ENCODE data around the gene MSRB1.

MSRB1 gene

GRCh38 chr16:1929578-1930337 lies 13.2 kb downstream of the MSRB1 start:
- no peaks in the 10 kb centered on the region for H3K36me3 ChIP-seq (ENCODE audit: insufficient read depth, low read length)
- no peaks in the 10 kb centered on the region for H3K9me3 ChIP-seq (ENCODE audit: insufficient read depth, low read depth, low read length)
- TF ChIP-seq EZH2phosphoT487 (IDR thresholded peaks at IDR 0.05; ENCODE audit: borderline replicate concordance) (no peak), CTCF (conservative IDR thresholded peaks at IDR 0.05; ENCODE audit: low read length) (peak; percentile 58)
- peak overlapping the region; percentile 72 for H3K9ac ChIP-seq (ENCODE audit: low read depth, low read length, poor library complexity, severe bottlenecking)
- H3K4me3 ChIP-seq (ENCODE audit: low read length, poor library complexity, severe bottlenecking): peak overlapping the region; percentile 73
- no peaks in the 10 kb centered on the region for H3K9me2 ChIP-seq (replicated peaks; ENCODE audit: low read depth, low read length)
- peak overlapping the region; percentile 68 for H3K4me2 ChIP-seq (ENCODE audit: low read depth, low read length, poor library complexity, severe bottlenecking)
- H3K79me2 ChIP-seq (ENCODE audit: insufficient read depth, low read length): no peaks in the 10 kb centered on the region
- H4K20me1 ChIP-seq (ENCODE audit: insufficient read depth, low read length, poor library complexity, severe bottlenecking): no peaks in the 10 kb centered on the region
- H2AFZ ChIP-seq (ENCODE audit: low read length): peak overlapping the region; percentile 94
- H3K27me3 ChIP-seq (ENCODE audit: insufficient read depth, low read length, poor library complexity, severe bottlenecking): no peaks in the 10 kb centered on the region
- H3K4me1 ChIP-seq (ENCODE audit: insufficient read depth, low read length, poor library complexity, severe bottlenecking): no peaks in the 10 kb centered on the region
- no peaks in the 10 kb centered on the region for H3F3A ChIP-seq (ENCODE audit: low read depth)

GRCh38 chr16:1929105-1929504 lies 13.9 kb downstream of the MSRB1 start:
- H3K9me2 ChIP-seq (replicated peaks; ENCODE audit: low read depth, low read length): no peaks in the 10 kb centered on the region
- H3K4me1 ChIP-seq (ENCODE audit: insufficient read depth, low read length, poor library complexity, severe bottlenecking): no peaks in the 10 kb centered on the region
- no peaks in the 10 kb centered on the region for H3K36me3 ChIP-seq (ENCODE audit: insufficient read depth, low read length)
- no peaks in the 10 kb centered on the region for H3K9me3 ChIP-seq (ENCODE audit: insufficient read depth, low read depth, low read length)
- peak overlapping the region; percentile 72 for H3K9ac ChIP-seq (ENCODE audit: low read depth, low read length, poor library complexity, severe bottlenecking)
- H3K4me3 ChIP-seq (ENCODE audit: low read length, poor library complexity, severe bottlenecking): peak overlapping the region; percentile 73
- H3K27me3 ChIP-seq (ENCODE audit: insufficient read depth, low read length, poor library complexity, severe bottlenecking): no peaks in the 10 kb centered on the region
- peak overlapping the region; percentile 68 for H3K4me2 ChIP-seq (ENCODE audit: low read depth, low read length, poor library complexity, severe bottlenecking)
- TF ChIP-seq EZH2phosphoT487 (IDR thresholded peaks at IDR 0.05; ENCODE audit: borderline replicate concordance) (no peak), CTCF (conservative IDR thresholded peaks at IDR 0.05; ENCODE audit: low read length) (no peak)
- H2AFZ ChIP-seq (ENCODE audit: low read length): peak overlapping the region; percentile 94
- H3F3A ChIP-seq (ENCODE audit: low read depth): no peaks in the 10 kb centered on the region
- no peaks in the 10 kb centered on the region for H4K20me1 ChIP-seq (ENCODE audit: insufficient read depth, low read length, poor library complexity, severe bottlenecking)
- H3K79me2 ChIP-seq (ENCODE audit: insufficient read depth, low read length): no peaks in the 10 kb centered on the region

GRCh38 chr16:1926271-1926670 lies 16.7 kb downstream of the MSRB1 start:
- Histone ChIP-seq H3K4me2 (ENCODE audit: low read depth, low read length, poor library complexity, severe bottlenecking) (no peak overlapping the region), H3K36me3 (ENCODE audit: insufficient read depth, low read length) (no peaks in the 10 kb centered on the region), H2AFZ (ENCODE audit: low read length) (no peak overlapping the region), H3K4me3 (ENCODE audit: low read length, poor library complexity, severe bottlenecking) (no peak overlapping the region), H3K9ac (ENCODE audit: low read depth, low read length, poor library complexity, severe bottlenecking) (no peak overlapping the region), H3K79me2 (ENCODE audit: insufficient read depth, low read length) (no peaks in the 10 kb centered on the region), H4K20me1 (ENCODE audit: insufficient read depth, low read length, poor library complexity, severe bottlenecking) (no peaks in the 10 kb centered on the region), H3F3A (ENCODE audit: low read depth) (no peaks in the 10 kb centered on the region), H3K27me3 (ENCODE audit: insufficient read depth, low read length, poor library complexity, severe bottlenecking) (no peaks in the 10 kb centered on the region), H3K9me3 (ENCODE audit: insufficient read depth, low read depth, low read length) (no peaks in the 10 kb centered on the region), H3K4me1 (ENCODE audit: insufficient read depth, low read length, poor library complexity, severe bottlenecking) (no peaks in the 10 kb centered on the region), H3K9me2 (replicated peaks; ENCODE audit: low read depth, low read length) (no peaks in the 10 kb centered on the region)
- TF ChIP-seq CTCF (conservative IDR thresholded peaks at IDR 0.05; ENCODE audit: low read length) (no peak), EZH2phosphoT487 (IDR thresholded peaks at IDR 0.05; ENCODE audit: borderline replicate concordance) (no peak)
